DMS 273 treated with DMSO at 0.1 percent for 48 hours (cell line): Measurements from ENCODE around the gene DHX32.

Source experiments
- DNase-seq: peaks from one replicate; lab custom pipeline; 2025; lab: John Stamatoyannopoulos, UW

Gene DHX32

DNA sequence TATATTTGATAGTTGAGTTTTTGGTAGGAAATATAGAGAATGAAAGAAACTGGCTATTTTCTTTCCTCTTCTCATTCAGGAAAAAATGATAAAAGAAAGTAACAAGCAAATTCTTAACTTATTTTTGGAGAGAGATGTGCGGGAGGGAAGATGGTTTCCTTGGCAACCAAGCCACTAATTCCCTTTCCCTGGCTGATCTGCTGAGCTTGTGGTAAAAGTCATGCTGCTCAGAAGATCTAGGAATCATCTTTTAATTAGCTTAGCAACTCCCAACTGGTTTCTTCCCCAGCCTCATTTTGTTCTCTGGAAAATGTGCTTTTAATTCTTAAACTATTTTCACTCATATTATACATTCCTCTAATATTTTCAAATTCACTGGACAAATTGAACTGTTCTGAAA, 69.8 kb downstream of the DHX32 start:
- DNase-seq = no peak

DNA sequence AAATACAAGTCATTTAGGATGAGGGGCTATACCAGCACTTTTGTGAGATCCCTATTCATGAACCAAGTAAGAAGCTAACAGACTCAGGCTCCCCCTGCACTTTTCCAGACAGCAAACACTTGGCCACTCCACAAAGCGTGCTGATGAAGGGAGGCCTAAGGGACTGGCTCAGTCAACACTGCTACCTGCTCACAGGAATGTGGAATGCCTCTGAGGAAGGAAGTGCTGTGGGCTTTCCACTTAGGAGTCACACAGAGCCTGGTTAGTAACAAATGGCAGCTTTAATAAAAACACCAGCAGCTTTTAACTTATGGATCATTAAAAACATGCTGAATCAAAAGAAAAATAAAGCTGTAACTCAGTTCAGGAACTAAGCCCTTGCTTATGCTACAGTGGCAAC, 73.0 kb downstream of the DHX32 start:
- DNase-seq = no peak

DNA sequence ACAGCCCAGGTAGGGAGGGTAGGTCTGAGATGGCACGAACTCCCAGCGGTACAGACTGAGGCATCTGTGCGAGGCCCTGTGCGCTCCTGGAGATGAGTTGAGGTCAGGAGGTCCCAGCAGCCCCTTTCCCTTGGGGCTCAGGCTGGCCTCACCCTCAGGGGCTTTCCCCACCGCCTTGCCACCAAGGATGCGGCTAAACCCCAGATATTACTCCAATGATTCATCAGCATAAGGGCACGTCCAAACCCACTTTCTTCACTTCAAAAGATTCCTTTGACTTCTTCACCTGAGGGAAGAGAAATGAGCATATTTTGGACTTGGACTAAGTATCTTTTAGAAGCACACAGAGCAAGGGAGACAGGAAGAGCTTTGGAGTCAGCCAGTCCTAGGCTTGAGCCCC, 78.4 kb downstream of the DHX32 start:
- no peak for DNase-seq

DNA sequence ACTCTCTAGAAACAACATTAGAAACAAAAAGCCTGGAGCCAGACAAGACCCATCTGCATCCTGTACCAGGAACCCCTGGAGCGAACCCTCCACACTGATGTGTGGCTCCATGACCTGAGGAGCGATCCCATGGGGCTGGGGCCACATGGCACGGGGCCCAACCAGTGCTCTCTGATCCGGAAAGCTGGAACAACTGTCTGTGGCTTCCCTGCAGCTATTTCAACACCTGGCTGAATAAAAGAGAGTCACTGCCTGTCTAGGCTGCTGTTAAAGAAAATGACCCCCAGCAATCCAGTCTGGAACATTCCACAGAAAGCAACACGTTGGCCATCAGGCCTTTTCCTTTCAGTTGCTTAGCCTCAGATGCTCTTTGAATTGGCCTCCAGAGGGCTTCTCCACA, 79.0 kb downstream of the DHX32 start:
- no peak for DNase-seq

DNA sequence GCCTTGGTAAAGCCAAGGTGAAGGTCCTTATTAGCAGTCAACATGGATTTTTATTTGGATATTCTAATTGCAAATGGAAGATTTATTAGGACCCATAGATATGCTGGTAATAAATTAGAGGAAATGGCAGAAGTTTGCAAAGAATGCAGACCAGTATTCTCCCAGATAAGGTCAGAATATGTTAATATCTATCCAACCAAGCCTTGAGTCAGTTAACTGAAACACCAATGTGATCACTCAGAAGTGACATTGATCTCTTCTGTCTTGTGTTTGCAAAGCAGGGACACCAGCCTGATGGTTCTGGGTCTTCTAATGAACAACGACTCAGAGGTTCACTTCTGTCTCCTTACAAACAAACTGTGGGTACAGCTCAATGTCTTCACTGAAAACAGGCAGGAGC, 79.5 kb downstream of the DHX32 start:
- no peak for DNase-seq

DNA sequence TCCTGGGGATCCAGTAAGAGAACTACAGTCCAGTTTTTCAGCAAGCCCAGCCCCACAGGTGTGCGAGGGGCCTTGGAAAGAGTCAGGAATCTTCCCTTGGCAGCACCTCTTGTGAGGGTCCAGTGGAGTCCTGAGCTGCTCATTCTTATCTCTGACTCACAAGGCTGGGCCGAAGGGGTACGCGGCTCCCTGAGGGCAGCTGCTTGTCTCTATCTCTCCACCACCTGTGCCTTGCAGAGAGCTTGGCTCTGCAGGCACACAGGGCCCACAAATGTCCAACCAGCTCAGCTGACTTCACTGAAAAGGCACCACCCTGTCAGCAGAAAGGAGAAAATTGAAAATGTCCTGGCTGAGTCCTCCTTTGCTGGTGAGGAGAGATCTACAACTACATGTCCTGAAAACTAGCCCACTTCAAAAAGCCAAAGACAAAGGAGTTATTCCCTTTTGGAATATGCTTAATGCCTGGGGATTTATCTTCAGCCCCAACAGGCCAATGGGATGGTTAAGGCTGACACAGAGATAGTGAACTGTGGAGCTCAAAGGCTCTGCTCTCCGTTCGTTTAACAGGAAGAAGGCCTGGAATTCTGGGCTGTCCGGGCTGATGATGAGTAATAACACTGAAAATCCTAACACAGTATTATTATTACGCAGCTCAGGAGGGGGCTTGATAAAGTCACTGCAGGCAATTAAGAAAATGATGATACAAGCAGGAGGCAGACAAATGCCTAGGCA, 81.5 kb downstream of the DHX32 start:
- DNase-seq = no peak

DNA sequence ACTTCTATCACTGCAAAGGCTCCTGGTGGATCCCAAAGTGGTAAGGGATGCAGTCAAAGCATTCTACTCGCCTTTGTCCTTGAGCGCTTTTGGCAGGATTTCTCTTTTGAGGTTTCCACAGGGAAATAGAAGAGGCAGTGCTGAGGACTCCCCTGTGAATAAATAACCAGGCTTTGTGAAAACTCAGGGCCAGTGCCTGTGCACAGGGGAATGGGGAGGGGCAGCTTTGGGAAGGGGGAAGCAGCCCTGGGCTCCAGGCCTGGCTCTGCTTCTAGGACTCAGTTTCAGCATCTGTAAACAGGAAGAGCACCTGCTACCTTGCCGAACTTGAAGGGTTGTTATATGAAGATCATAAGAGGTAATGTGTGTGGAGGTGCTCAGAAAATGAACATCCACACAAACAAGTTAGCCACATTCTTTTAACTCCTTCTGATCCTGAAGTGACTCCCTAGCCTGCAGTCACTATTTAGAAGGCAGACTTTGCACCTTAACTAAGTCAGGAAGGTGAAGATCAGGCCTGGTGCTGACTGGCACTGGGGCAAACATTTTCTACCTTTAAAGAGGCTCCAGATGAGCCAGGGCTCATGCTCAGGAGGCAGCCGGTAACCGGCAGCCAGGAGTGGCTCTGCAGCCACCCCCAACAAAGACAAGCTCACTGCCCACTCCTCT, 83.0 kb downstream of the DHX32 start:
- DNase-seq = no peak

DNA sequence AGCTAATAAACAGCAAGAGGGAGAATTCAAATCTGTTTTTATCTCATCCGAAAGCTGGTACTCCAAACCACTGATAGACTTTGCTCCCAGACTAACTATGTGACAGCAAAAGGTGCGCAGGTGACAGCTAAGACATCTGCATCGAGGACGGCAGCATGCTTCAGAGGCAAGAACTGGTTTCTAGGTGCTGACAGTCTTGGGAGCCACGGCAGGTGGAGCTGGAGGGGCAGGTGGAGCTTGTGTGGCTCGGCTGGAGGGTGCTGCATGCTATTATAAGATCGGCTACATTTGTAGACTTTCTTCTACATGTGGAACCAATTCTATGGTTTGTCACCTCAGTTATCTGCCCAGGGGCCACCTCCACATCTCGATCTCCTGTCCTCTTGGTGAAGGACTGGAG, 83.7 kb downstream of the DHX32 start:
- no peak for DNase-seq

DNA sequence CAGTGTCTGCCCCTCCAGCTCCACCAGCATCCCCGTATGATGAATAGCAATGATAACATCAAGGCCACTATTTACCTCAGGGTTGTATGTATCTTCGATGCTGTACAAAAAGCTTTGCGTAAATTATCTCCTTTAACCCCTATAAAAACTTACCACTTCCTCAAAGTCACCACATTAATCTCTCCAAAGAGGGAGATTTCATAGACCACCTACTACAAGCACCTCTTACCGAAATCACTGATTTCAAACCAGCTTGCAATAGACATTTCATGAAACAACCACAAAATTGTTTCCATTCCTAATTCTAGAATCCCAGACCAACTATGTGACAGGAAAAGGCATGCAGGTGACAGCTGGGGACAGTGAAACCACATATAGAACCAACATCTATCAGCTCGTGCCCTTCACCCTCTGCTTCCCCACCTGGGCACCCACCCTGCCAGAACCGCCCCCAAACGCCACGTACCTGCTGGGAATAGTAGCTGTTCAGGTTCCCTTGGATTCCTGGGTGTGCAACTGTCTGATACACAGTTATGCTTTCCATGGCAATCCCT, 85.4 kb downstream of the DHX32 start:
- DNase-seq = no peak

DNA sequence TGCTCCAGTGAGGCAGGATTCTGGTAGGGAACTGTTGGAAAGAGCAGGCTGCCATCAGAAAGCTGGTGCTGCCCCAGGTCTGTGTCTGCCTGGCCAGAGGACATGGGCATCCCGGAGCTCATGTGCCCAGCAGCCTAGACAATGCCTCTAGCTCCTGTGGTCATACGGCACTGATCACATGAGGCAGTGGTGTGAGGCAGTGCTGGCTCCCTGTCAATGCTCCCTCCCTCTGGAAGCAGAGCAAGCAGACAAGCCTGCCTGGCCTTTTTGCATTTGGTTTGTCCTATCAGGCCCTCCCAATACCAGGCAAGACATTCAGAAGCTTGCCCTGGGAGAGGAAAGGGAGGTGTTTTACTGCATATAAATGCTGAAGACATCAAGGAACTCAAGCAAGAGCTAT, 86.0 kb downstream of the DHX32 start:
- no peak for DNase-seq

DNA sequence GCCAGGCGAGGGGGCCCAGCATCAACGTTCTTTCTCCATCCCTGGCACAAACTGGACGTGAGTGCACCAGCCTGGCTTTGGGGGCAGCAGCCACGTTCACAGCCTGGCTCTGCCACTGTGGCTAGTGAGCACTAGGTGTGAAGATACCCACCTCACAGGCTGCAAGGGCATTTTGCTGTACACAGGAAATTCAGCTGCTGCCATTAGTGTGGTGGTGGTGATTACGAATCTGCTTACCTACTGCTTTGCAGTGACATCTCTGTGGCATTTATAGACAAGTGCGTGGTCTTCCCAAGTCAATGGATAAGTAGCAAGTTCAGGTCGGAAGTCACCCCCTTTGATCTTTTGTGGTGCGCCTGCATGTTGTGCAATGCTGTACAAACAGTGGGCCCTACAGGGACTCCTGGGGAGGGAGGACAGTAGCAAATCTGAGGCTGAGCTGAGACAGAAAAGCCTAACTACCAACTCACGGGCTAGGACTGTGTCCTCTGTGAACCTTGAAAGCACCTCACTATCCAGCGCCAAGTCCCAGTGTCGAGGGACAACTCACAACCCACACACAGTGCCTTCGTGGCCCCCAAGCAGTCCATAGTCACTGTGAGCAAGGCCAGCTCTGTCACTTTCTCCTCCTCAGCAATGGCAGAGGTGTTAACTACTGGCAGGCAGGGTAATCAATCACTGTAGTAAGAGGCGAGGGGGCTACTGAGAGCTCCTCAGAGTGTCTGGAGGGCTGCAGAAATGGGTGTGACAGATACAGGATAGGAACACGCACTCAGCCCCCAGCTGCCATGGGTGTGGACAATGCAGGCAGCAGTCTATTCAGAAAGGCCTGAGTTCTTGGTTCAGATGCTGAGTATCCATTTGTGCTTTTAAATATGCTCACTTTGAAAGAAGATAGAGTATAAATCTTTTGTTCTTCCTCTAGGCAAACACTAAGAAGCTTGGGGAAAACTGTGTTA, 88.5 kb downstream of the DHX32 start:
- no peak for DNase-seq

DNA sequence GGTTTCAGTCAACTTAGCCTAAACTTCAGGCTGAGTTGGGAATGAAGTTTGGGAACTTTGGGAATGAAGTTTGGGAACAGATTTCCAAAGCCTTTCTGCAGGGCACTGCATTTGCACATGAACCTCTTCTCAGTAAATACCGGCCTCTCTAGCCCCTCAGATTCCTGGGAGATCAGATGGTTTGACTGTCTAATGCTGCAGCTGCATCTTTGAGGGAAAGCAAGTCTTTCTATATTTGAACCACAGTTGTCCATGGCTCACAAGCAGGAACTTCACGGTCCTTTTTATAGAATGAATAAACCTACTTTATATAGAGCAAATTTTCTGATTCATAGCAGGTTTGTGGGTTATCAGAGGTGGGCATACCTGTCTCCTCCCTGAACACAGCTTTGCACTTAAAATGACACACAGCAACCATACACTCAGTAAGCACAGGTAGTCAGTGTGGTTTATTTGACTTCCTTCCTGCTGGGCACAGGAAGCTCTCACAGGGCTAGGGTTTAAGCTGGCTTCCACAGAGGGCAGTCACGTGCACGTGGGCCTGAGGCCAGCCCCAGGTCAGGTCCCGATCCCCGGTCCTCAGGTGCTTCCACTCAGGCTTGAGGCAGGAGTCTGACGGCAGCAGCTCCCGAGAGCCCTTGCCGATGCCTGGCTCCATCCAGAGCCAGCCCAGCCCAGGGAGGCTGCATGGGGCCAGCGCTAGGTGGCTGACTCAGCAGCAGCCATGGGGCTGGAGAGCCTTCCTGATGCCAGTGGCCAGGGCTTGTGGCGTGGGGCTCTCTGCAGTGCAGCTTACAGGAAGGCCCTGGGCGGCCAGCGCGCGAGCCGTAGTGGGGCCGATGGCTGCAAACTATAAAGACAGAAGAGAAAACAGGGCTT, 92.7 kb downstream of the DHX32 start:
- DNase-seq = no peak
